TTC549 (cell line): ENCODE data around the gene MYL6B.
A peak's percentile ranks its signal among the peaks of the same experiment; 100 is the strongest.
"Not testable (repeated sequence)": the region's sequence is repeated elsewhere in the genome, so short reads cannot be mapped to it uniquely, and the experiment has no call there.

ENCODE experiments used
- FAIRE-seq: peaks from 2 replicates; lab custom pipeline; 2012; peaks lifted over from hg19 to GRCh38; lab: Jason Lieb, UNC

Gene MYL6B

GRCh38 chr12:56152132-56152755 is at the start of gene MYL6B:
Gene MYL6B (plus strand): TSS chr12:56152587. CDS start chr12:56153919, 1,332 bp downstream.
- FAIRE-seq: no peak

- FAIRE-seq: no peak
These were observed 49.7 kb upstream of the MYL6B start for GRCh38 chr12:56102683-56103065.

GRCh38 chr12:56103066-56103711 is 49.2 kb upstream of the MYL6B start:
- no peak for FAIRE-seq

GRCh38 chr12:56103823-56104108 is 48.6 kb upstream of the MYL6B start:
- FAIRE-seq: no peak

GRCh38 chr12:56104109-56104814 is 48.1 kb upstream of the MYL6B start, which contains the start of gene PA2G4:
Gene PA2G4 (plus strand): TSS chr12:56104559. CDS start chr12:56104738, 179 bp downstream.
- peak; percentile 92 for FAIRE-seq

GRCh38 chr12:56104815-56105608 is 47.4 kb upstream of the MYL6B start:
- FAIRE-seq: no peak

- no peak for FAIRE-seq
These were observed 46.8 kb upstream of the MYL6B start for GRCh38 chr12:56105609-56105902.

- no peak for FAIRE-seq
These were observed 45.1 kb upstream of the MYL6B start for GRCh38 chr12:56107242-56107641.

- no peak for FAIRE-seq
These were observed 41.8 kb upstream of the MYL6B start for GRCh38 chr12:56110571-56110970.

- FAIRE-seq: no peak
These were observed 38.3 kb upstream of the MYL6B start for GRCh38 chr12:56114084-56114483.

- FAIRE-seq: no peak
These were observed 37.1 kb upstream of the MYL6B start for GRCh38 chr12:56115329-56115728.

GRCh38 chr12:56116267-56117081 is 35.9 kb upstream of the MYL6B start, which contains the start of gene RPL41:
Gene RPL41 (plus strand): TSS chr12:56116633.
- FAIRE-seq: peak; percentile 68

- not testable (repeated sequence) for FAIRE-seq
These were observed 35.2 kb upstream of the MYL6B start for GRCh38 chr12:56117082-56117706.

GRCh38 chr12:56117778-56118687 is 34.4 kb upstream of the MYL6B start, which contains the start of gene ZC3H10:
Gene ZC3H10 (plus strand): TSS chr12:56118266. CDS start chr12:56120563, 2,297 bp downstream.
- FAIRE-seq: peak; percentile 88

- no peak for FAIRE-seq
These were observed 33.6 kb upstream of the MYL6B start for GRCh38 chr12:56118688-56119357.

- FAIRE-seq: no peak
These were observed 33.0 kb upstream of the MYL6B start for GRCh38 chr12:56119361-56119796.

- FAIRE-seq: no peak
These were observed 32.1 kb upstream of the MYL6B start for GRCh38 chr12:56120158-56120846.

GRCh38 chr12:56121204-56121870 is 31.1 kb upstream of the MYL6B start:
- no peak for FAIRE-seq
